ENCODE data around the gene ANKS1B.
A peak's percentile ranks its signal among the peaks of the same experiment; 100 is the strongest.
"Not testable (repeated sequence)": the region's sequence is repeated elsewhere in the genome, so short reads cannot be mapped to it uniquely, and the experiment has no call there.

Gene ANKS1B

DNA sequence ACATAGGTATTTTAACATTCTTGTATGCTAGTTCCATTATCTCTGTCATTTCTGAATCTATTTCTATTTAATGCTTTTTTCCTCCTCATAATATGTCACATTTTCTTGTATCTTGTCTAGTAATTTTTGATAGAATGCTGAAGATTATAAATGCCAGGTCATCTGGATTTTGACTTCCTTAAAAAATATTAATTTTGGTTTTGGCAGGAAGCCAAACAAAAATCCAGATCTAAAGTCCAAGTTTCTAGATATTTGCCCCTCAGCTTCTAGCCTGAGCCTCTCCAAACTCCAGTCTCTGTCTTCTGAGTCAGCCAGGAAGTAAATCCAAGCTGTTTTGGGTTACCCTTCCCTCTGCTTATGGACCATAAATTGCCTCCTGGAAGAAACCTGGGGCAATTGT, 1004.2 kb downstream of the ANKS1B start:
- no peak for DNase-seq

DNA sequence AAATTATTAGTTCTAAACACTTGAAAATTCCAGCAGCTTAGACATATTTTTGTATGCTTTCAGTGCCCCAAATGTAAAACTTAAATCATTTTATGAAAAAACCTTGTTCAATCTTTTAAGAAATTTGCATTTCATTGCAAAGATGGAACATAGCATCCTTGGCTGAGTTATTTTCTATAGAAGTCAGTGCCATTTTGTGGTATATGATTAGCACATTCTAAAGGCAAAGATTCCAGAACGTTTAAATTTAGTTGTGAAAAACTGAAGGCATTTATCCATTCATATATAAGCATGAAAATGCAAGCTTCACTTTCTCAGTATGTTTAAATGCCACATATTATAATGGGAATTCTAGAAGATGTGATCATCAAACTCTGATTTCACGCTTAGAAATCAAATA, 1007.5 kb downstream of the ANKS1B start:
- no peak for DNase-seq

DNA sequence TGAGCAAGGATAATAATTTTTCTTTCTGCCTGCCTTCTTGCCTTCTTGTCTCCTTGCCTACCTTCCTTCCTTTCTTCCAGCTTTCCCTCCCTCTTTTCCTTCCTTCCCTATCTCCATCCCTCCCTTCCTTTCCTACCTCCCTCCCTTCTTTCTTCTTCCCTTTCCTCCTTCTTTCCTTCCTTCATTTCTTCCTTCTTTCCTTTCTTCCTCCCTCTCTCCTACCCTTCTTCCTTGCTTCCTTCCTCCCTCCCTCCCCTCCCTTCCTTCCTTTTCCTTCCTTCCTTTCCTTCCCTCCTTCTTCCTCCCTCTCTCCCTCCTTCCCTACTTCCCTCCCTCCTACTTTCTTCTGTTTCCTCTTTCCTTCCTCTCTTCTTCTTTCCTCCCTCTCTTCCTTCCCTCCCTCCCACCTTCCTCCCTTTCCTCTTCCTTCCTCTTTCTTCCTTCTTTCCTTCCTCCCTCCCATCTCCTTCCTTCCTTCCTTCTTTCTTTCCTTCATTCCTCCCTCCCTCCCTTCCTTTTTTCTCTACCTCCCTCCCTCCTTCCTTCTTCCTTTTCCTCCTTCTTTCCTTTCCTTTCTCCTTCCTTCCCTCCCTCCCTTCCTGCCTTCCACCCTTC, 1009.9 kb downstream of the ANKS1B start:
- DNase-seq: no peak

DNA sequence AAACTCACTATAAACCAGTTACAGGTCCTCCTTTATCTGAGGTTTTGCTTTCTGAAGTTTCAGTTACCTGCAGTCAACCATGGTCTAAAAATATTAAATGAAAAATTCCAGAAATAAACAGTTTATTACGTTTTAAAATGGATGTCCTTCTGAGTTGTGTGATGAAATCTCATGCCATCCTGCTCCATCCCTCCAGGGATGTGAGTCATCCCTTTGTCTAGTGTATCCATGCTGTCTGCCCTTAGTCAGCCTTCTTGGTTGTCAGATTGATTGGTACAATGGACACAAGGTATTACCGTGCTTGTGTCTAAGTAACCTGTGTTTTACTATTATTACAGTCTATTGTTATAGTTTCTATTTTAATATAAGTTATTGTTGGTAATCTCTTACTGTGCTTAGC, 1011.3 kb downstream of the ANKS1B start:
- no peak for DNase-seq

- DNase-seq: no peak
These were observed 1013.8 kb downstream of the ANKS1B start for GRCh38 chr12:98970950-98971349.

GRCh38 chr12:98970210-98970609, 1014.5 kb downstream of the ANKS1B start:
- DNase-seq: no peak

DNA sequence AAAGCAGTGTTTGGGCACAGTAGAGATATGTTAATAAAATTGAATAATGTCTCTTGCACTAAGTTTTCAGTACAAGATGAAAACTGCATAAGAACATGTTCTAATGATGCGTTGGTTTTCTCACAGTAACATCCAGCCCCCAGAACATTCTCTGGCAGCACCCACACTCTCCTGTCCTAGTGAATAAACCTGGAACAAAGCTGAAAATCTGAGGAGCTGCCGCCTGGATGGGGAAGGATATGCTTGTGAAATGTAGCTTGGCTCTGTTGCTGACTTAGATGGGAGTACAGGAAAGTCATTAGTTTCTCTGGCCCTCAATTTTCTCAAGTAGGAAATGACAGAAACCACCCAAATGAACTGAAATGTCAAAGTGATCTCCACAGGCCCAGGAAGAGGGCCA, 1015.8 kb downstream of the ANKS1B start:
- no peak for DNase-seq

GRCh38 chr12:98957135-98957534, 1027.6 kb downstream of the ANKS1B start:
- not testable (repeated sequence) for DNase-seq

- DNase-seq: peak; percentile 15 to 38
These were observed 1029.5 kb downstream of the ANKS1B start for GRCh38 chr12:98955284-98955683.

DNA sequence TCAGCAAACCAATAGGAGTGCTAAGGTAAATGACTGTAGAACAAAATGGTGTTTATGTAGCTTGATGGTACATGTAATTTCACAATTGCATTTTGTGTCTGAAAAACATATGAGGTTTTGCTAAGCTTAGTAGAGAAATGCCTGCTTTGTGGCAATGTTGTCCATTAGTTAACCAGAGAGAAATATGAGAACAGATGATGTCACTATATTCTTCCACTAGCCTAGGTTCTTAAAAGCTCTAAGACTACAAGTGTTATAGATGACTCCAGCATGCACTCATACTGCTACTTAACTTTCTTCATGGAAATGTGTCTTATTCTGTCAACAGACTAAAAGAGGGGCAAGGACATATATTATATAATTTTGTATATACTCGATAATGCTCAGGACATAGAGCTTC, 1030.2 kb downstream of the ANKS1B start:
- DNase-seq: no peak

GRCh38 chr12:98951406-98951805, 1033.3 kb downstream of the ANKS1B start:
- DNase-seq: no peak

GRCh38 chr12:98948343-98948949, 1036.3 kb downstream of the ANKS1B start:
- DNase-seq: no peak

GRCh38 chr12:98945864-98946263, 1038.9 kb downstream of the ANKS1B start:
- no peak for DNase-seq

DNA sequence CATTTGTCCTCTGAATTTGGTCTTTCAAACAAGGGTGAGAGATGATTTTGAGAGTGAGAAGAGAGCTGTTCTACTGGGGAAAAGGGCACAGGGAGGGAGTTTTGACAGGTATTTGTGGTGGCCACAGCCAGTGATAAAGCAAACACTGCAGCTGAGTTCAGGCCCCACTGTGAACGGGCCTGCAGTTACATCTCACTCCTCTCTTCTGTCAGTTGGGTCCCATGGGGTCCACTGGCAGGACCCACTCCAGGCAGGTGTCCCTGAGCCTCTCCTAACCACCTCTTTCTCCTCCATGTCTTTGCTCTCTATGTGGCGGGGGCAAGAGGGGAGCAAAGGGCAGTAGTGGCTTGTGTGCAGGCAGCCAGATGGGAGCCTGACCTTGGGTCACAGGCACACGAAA, 1044.8 kb downstream of the ANKS1B start:
- DNase-seq: no peak

DNA sequence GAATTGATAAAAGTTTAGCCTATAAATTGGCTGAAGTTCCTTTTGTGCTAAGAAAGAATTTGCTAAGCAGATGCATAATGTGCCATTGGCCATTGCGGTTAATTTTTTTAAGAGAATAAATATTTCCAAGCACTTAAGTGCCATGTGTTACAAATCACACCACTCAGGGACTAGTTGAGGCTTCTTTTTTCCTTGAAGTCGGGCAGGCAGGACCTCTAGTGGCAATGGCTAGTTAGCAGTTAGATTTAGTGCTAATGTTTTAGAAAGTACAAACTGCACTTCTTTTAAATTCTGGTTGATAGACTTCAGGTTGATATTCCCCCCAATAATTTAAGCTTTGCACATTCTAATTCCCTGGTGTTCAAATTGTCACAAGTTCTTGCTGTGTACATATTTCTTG, 1045.4 kb downstream of the ANKS1B start:
- DNase-seq: peak; percentile 33 to 66

DNA sequence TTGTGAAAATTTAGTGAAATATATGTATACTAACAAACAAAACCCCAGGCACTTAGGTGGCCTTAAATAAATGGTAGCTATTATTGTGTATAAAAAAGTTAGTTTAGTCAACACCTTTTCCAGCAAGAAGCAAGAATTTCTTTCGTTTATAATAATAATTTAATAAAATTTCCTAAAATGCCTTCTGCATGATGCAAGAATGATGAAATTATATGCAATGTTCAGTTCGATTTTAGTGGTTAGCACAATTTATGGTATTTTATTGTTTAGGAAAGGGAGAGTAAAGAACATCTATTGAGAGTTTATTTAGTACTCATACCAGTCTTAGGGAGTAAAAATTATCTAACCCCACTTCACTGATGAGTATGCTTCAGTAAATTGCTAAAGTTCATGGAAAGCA, 1048.9 kb downstream of the ANKS1B start:
- DNase-seq: no peak

GRCh38 chr12:98922871-98923270, 1061.9 kb downstream of the ANKS1B start:
- DNase-seq: no peak

GRCh38 chr12:98918176-98918863, 1066.4 kb downstream of the ANKS1B start:
- DNase-seq: no peak

DNA sequence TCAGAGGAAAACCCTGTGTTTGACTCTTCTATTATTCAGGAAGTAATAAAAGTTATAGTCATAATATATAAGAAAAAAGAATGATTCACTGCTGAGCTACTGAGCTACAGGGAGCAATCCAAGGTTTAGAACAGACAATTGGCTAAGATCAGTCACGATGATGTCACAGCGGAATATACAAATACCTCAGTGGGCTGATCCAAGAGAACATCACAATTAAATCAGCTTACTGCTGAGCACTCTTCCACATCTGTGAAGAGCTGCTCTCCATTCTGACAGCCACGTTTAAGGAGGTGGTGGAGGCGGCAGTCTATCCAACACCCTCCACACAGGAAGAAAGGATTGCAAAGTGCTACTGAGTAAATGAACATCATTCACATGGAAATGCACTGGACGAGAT, 1068.6 kb downstream of the ANKS1B start:
- DNase-seq: no peak

GRCh38 chr12:98912401-98912974, 1072.2 kb downstream of the ANKS1B start:
- DNase-seq: no peak

GRCh38 chr12:98911396-98911795, 1073.3 kb downstream of the ANKS1B start:
- no peak for DNase-seq

DNA sequence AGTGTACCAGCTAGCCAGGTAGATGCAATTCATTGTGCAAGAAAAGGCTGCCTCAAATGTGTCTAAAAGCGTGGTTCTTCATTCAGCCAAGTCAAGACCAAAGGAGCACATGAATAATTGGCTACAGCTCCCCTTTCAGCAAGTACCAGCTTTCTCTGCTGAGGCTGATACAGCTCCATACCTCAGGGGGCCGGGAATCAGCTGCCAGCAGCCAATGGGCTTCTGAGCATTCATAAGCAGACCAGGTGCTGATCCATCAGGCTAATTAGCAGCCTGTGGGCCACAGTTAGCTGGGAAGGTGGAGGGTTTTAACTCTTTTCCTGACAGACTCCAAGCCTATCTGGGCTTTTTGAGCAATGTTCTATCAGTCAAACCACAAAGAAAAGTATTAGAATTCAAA, 1075.0 kb downstream of the ANKS1B start:
- DNase-seq: no peak

- DNase-seq: no peak
These were observed 1075.9 kb downstream of the ANKS1B start for GRCh38 chr12:98908866-98909265.

DNA sequence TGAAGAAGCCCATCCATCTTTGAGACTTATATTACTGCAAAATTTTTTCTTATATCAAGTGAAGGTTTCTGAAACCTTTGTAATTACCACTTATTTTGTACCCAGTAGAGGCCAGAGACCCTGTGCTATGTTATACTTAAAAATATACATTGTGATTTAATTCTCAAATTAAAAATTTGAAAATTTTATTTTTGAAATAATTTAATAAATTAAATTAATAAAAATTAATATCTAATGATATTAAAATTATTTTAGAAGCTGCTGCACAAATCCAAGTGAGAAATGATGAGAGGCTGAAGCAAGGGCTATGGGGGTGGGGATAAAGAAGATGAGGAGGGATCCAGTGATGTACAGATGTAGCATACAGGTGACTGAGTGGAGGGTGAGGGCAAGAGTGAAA, 1080.9 kb downstream of the ANKS1B start:
- no peak for DNase-seq

Measured in Kasumi-1 (cell line).